ENCODE measurements around the gene ZFYVE19. TPM values are rescaled to one million over a fixed set of nuclear protein-coding genes. Genes with fewer than 3 reads are reported as not detected.

Gene ZFYVE19
- total RNA-seq, 1 donor from 2014 or later = 25.2 TPM

DNA sequence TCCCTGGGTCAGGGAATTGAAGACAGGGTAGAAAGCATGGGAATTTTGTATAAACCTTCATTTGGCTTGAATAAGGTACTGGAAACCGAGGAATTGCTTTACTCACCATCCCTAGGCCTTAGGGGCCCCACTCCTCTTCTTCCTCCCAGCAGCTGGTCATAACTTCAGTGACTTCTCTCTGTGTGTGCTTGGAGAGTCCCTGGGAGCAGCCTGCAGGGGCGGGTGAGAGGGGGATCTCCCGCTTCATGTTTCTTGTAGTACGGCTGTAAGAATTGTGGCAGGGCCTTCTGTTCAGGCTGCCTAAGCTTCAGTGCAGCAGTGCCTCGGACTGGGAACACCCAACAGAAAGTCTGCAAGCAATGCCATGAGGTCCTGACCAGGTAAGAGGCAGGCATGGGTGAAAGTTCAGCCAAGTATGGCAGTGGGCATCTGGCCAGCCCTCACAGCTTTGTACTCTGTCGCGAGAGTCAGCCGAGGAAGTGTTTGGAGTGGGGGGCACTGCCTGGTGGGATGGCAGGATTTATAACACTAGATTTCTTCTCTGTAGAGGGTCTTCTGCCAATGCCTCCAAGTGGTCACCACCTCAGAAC, 2.1 kb downstream of the ZFYVE19 start:
- POLR2A ChIA-PET = no interaction called here
- CTCF ChIA-PET = no interaction called here
- Mint-ChIP-seq H3K4me1 (peaks cover 21% of the 10 kb centered on the region), H3K4me3 (peak overlapping the region; percentile 99), H3K27me3 (no peaks in the 10 kb centered on the region), H3K9me3 (no peaks in the 10 kb centered on the region), H3K27ac (no peak overlapping the region), H3K36me3 (ENCODE audit: low read depth) (peaks cover 41% of the 10 kb centered on the region)
- intact Hi-C loops (cut with micrococcal nuclease) = no loop called here
- DNase-seq = no peak
- TF ChIP-seq, protein P1, sequence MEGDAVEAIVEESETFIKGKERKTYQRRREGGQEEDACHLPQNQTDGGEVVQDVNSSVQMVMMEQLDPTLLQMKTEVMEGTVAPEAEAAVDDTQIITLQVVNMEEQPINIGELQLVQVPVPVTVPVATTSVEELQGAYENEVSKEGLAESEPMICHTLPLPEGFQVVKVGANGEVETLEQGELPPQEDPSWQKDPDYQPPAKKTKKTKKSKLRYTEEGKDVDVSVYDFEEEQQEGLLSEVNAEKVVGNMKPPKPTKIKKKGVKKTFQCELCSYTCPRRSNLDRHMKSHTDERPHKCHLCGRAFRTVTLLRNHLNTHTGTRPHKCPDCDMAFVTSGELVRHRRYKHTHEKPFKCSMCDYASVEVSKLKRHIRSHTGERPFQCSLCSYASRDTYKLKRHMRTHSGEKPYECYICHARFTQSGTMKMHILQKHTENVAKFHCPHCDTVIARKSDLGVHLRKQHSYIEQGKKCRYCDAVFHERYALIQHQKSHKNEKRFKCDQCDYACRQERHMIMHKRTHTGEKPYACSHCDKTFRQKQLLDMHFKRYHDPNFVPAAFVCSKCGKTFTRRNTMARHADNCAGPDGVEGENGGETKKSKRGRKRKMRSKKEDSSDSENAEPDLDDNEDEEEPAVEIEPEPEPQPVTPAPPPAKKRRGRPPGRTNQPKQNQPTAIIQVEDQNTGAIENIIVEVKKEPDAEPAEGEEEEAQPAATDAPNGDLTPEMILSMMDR (IDR thresholded peaks at IDR 0.05) = no peak
- no peak for ATAC-seq (ENCODE audit: low read depth)

DNA sequence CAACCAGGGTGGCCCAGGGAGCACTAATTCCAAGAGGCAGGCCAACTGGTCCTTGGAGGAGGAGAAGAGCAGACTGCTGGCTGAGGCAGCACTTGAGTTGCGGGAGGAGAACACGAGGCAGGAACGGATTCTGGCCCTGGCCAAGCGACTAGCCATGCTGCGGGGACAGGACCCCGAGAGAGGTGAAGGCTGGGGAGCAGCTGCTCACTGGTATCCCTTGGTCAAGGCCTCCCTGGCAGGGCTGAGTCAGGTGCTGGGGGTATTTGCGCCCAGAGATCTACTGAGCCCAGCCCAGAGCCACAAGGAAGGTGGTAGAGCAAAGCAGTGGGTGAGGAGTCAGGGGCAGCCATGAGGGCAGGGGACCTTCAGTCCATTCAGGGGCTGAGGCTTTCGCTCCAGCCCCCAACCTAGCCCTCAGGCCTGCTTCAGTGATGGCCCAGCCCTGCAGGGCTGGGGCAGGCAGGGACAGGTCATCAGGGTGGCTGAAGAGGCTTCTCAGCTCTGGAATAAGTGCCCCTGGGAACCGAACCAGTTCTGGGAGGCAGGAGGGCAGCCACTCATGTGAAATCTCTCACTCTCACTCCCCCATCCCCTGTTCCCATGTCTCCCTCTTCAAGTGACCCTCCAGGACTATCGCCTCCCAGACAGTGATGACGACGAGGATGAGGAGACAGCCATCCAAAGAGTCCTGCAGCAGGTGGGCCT, 6.0 kb downstream of the ZFYVE19 start:
- H3K9me3 Mint-ChIP-seq = no peaks in the 10 kb centered on the region
- CTCF ChIA-PET = interaction anchor here (1.5 kb wide), 1 partner anchor 46 kb away, joined by 3 read pairs; no protein-coding TSS in a partner anchor
- POLR2A ChIA-PET = no interaction called here
- H3K36me3 Mint-ChIP-seq (ENCODE audit: low read depth) = peaks cover 47% of the 10 kb centered on the region
- DNase-seq (no peak), ATAC-seq (ENCODE audit: low read depth) (no peak)
- H3K4me3 Mint-ChIP-seq = no peak overlapping the region
- no peaks in the 10 kb centered on the region for H3K27me3 Mint-ChIP-seq
- TF ChIP-seq, protein P1 (IDR thresholded peaks at IDR 0.05) = no peak
- H3K4me1 Mint-ChIP-seq = peaks cover 8% of the 10 kb centered on the region
- intact Hi-C loops (cut with micrococcal nuclease) = no loop called here
- no peak overlapping the region for H3K27ac Mint-ChIP-seq

DNA sequence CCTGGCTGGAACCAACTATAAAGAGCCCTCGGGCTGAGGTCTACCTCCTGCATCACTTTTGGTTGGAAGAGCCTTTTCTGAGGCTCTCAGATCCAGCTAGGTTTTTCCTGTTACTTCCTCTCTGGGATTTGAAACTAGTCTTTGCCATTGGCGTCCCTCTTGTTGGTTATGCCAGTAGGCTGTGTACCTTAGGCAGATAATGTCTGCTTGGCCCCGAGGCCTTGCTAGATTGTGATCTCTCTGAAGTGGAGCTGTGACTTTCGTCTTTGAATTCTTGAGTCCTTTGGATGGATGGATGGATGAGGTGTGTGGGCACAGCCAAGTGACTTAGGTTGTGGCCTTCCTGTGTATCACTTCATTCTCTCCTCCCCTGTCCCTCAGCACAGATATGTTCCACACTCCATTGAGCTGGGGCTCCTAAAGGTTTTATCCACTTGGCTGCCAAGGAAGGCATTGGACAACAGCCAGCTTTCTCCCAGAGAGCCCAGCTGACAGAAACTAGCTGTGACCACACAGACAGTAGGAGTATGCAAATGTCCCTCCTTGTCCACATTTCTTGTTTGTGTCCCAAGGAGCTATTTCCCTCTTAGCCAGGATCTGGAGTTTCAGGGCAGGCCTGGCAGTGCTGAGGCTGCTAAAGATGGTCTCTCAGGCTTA, 8.3 kb downstream of the ZFYVE19 start:
- intact Hi-C loops (cut with micrococcal nuclease) = no loop called here
- ATAC-seq (ENCODE audit: low read depth) (no peak), DNase-seq (no peak)
- no peaks in the 10 kb centered on the region for H3K9me3 Mint-ChIP-seq
- H3K4me1 Mint-ChIP-seq = no peaks in the 10 kb centered on the region
- TF ChIP-seq, protein P1 (IDR thresholded peaks at IDR 0.05) = no peak
- H3K27me3 Mint-ChIP-seq = no peaks in the 10 kb centered on the region
- POLR2A ChIA-PET = no interaction called here
- CTCF ChIA-PET = interaction anchor here (1.0 kb wide), 1 partner anchor 8 kb away, joined by 3 read pairs; the partner anchor contains the start of genes DNAJC17 and ZFYVE19
- H3K27ac Mint-ChIP-seq = no peak overlapping the region
- H3K36me3 Mint-ChIP-seq (ENCODE audit: low read depth) = peaks cover 43% of the 10 kb centered on the region
- H3K4me3 Mint-ChIP-seq = no peak overlapping the region

DNA sequence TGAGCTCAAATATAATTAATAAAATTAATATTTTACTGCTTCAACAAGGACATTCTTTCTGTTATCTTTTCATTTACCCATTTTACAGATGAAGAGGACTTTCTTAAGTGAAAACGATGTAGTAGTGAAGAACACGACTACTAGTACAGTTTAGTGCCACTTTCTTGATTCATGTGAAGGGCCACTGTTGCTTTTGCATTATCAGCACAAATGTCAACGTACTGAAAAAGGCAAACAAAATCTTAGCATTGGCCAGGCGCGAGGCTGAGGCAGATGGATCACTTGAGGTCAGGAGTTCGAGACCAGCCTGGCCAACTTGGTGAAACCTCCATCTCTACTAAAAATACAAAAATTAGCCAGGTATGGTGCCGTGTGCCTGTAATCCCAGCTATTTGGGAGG, 12.2 kb downstream of the ZFYVE19 start:
- ChIA-PET POLR2A (no interaction called here), CTCF (no interaction called here)
- Mint-ChIP-seq H3K36me3 (ENCODE audit: low read depth) (peaks cover 15% of the 10 kb centered on the region), H3K9me3 (no peaks in the 10 kb centered on the region), H3K4me1 (no peaks in the 10 kb centered on the region), H3K27ac (no peak overlapping the region), H3K4me3 (no peak overlapping the region), H3K27me3 (no peaks in the 10 kb centered on the region)
- intact Hi-C loops (cut with micrococcal nuclease) = no loop called here
- ATAC-seq (ENCODE audit: low read depth) (no peak), DNase-seq (no peak)
- TF ChIP-seq, protein P1 (IDR thresholded peaks at IDR 0.05) = no peak

DNA sequence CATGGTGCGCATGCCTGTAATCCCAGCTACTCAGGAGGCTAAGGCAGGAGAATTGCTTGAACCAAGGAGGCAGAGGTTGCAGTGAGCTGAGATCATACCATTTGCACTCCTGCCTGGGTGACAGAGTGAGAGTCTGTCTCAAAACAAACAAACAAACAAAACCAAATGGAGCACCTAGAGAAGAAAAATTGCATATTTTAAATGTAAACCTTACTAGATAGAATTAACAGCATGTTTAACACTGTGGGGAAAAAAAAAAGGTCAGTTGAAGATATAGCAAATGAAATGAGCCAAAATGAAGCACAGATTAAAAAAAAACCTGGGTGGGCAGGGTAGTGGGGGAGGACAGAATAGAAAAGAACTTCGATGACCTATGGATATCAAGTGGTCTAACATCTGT, 14.3 kb downstream of the ZFYVE19 start:
- POLR2A ChIA-PET = no interaction called here
- TF ChIP-seq, protein P1 (IDR thresholded peaks at IDR 0.05) = no peak
- Mint-ChIP-seq H3K27me3 (no peaks in the 10 kb centered on the region), H3K4me3 (no peak overlapping the region), H3K27ac (no peak overlapping the region), H3K9me3 (no peaks in the 10 kb centered on the region), H3K4me1 (no peaks in the 10 kb centered on the region), H3K36me3 (ENCODE audit: low read depth) (no peaks in the 10 kb centered on the region)
- DNase-seq = no peak
- intact Hi-C loops (cut with micrococcal nuclease) = no loop called here
- no peak for ATAC-seq (ENCODE audit: low read depth)
- CTCF ChIA-PET = no interaction called here
